H1 (cell line): ENCODE results near the gene CCDC83. TPM values are rescaled to one million over a fixed set of nuclear protein-coding genes. Genes with fewer than 3 reads are reported as not detected.

Experiments
- CTCF ChIA-PET: fragments of 300-600 bp; sonication (Branson Sonifier 250); formaldehyde crosslinking; loops from one replicate; lab custom pipeline; 2021; ENCODE audit not compliant: partially characterized antibody; lab: Charles Lee
- POLR2A ChIA-PET: fragments of 300-600 bp; sonication (Branson Sonifier 250); formaldehyde crosslinking; loops from one replicate; lab custom pipeline; 2021; ENCODE audit warnings: inconsistent platforms; ENCODE audit not compliant: partially characterized antibody; lab: Charles Lee
- DNase-seq, 2 experiments: peaks; one replicate each; pipeline versions ENCODE4 v3.0.0 to v3.0.0-alpha.2; 2010 to 2022; ENCODE audit warnings: low spot score in 2 of 2, low read depth in 1 of 2, mixed read lengths in 1 of 2
- FAIRE-seq: peaks from 2 replicates; lab custom pipeline; 2011; peaks lifted over from hg19 to GRCh38; lab: Jason Lieb, UNC
- H2AFZ ChIP-seq: 2 replicates; pipeline ENCODE4 v1.8.1; 2012; ENCODE audit warnings: low read length, inconsistent platforms
- H2AK5ac ChIP-seq: 2 replicates; pipeline ENCODE4 v1.6.1; 2013; ENCODE audit warnings: low read depth, low read length
- H2BK120ac ChIP-seq: replicated peaks from 2 replicates; pipeline ENCODE3; 2013; ENCODE audit warnings: low read depth, low read length, inconsistent platforms
- H2BK12ac ChIP-seq: 2 replicates; pipeline ENCODE4 v1.6.1; 2013; ENCODE audit warnings: low read depth, low read length
- H2BK15ac ChIP-seq: 2 replicates; pipeline ENCODE4 v1.6.1; 2013; ENCODE audit warnings: low read length
- H2BK20ac ChIP-seq: 2 replicates; pipeline ENCODE4 v1.6.1; 2013; ENCODE audit warnings: low read length
- H2BK5ac ChIP-seq: 2 replicates; pipeline ENCODE4 v1.6.1; 2013; ENCODE audit warnings: low read depth, low read length
- H3K14ac ChIP-seq: 2 replicates; pipeline ENCODE4 v1.6.1; 2013; ENCODE audit warnings: inconsistent platforms; ENCODE audit not compliant: insufficient read length
- H3K18ac ChIP-seq: 2 replicates; pipeline ENCODE4 v1.6.1; 2013; ENCODE audit warnings: low read length; ENCODE audit errors: extremely low read depth
- H3K23ac ChIP-seq: 2 replicates; pipeline ENCODE4 v1.6.1; 2013; ENCODE audit warnings: inconsistent platforms; ENCODE audit not compliant: insufficient read length
- H3K23me2 ChIP-seq: 2 replicates; pipeline ENCODE4 v1.6.1; 2013; ENCODE audit warnings: low read depth, low read length
- H3K27ac ChIP-seq: 2 replicates; pipeline ENCODE4 v1.6.1; 2011; ENCODE audit warnings: low read depth, low read length, inconsistent platforms
- H3K27me3 ChIP-seq, 4 experiments: replicated peaks in 1 of 4; 1 replicate in 1 of 4; 2 replicates in 3 of 4; pipeline versions ENCODE4 v1.6.1 to v1.8.1; 2011 to 2013; ENCODE audit warnings: low read length in 3 of 4, mild to moderate bottlenecking in 3 of 4, inconsistent platforms in 2 of 4, mixed read lengths in 2 of 4, moderate library complexity in 1 of 4; ENCODE audit not compliant: control insufficient read depth in 3 of 4, insufficient read depth in 3 of 4; ENCODE audit errors: extremely low read depth in 1 of 4
- H3K36me3 ChIP-seq, 4 experiments: 2 replicates each; pipeline versions ENCODE4 v1.6.1 to v1.8.1; 2011 to 2013; ENCODE audit warnings: mild to moderate bottlenecking in 4 of 4, low read length in 3 of 4, moderate library complexity in 2 of 4, control low read depth in 1 of 4, inconsistent platforms in 1 of 4; ENCODE audit not compliant: insufficient read depth in 4 of 4, control insufficient read depth in 2 of 4
- H3K4ac ChIP-seq: replicated peaks from 2 replicates; pipeline ENCODE3; 2013; ENCODE audit warnings: low read length, low read depth, mixed read lengths, inconsistent platforms; ENCODE audit not compliant: insufficient read length
- H3K4me1 ChIP-seq, 4 experiments: replicated peaks in 1 of 4; 1 replicate in 1 of 4; 2 replicates in 3 of 4; pipeline versions ENCODE4 v1.6.1 to v1.8.1; 2011 to 2013; ENCODE audit warnings: low read length in 3 of 4, inconsistent platforms in 2 of 4, mixed read lengths in 1 of 4; ENCODE audit not compliant: insufficient read depth in 4 of 4, control insufficient read depth in 3 of 4
- H3K4me2 ChIP-seq, 2 experiments: 2 replicates each; pipeline versions ENCODE4 v1.6.1 to v1.8.1; 2011 to 2013; ENCODE audit warnings: low read depth in 2 of 2, low read length in 2 of 2, control low read depth in 1 of 2, inconsistent platforms in 1 of 2, mild to moderate bottlenecking in 1 of 2; ENCODE audit not compliant: insufficient read depth in 1 of 2
- H3K4me3 ChIP-seq, 4 experiments: fragments of 200-600, 300-600 bp in 1 of 4; sonication (generic), shearing (Covaris generic), sonication (Bioruptor Twin) in 1 of 4; 2 replicates each; pipeline versions ENCODE4 v1.5.1 to v1.8.1; 2011 to 2016; ENCODE audit warnings: low read length in 4 of 4, low read depth in 3 of 4, control low read depth in 2 of 4, inconsistent platforms in 2 of 4, mild to moderate bottlenecking in 2 of 4, mixed read lengths in 1 of 4, moderate library complexity in 1 of 4; ENCODE audit not compliant: insufficient read depth in 2 of 4; ENCODE audit errors: extremely low read depth in 1 of 4
- H3K56ac ChIP-seq: replicated peaks from 2 replicates; pipeline ENCODE3; 2013; ENCODE audit warnings: low read depth, mild to moderate bottlenecking, mixed read lengths, low read length, inconsistent platforms; ENCODE audit not compliant: insufficient read length
- H3K79me1 ChIP-seq: 2 replicates; pipeline ENCODE4 v1.6.1; 2013; ENCODE audit warnings: low read depth, low read length, control low read depth
- H3K79me2 ChIP-seq, 2 experiments: 2 replicates each; pipeline versions ENCODE4 v1.6.1 to v1.8.1; 2012 to 2013; ENCODE audit warnings: low read length in 2 of 2, mild to moderate bottlenecking in 2 of 2, inconsistent platforms in 1 of 2; ENCODE audit not compliant: insufficient read depth in 2 of 2, control insufficient read depth in 1 of 2
- H3K9ac ChIP-seq, 4 experiments: replicated peaks in 1 of 4; 1 replicate in 1 of 4; 2 replicates in 3 of 4; pipeline versions ENCODE4 v1.6.1 to v1.8.1; 2011 to 2013; ENCODE audit warnings: low read depth in 3 of 4, low read length in 3 of 4, control low read depth in 2 of 4, mild to moderate bottlenecking in 2 of 4, moderate library complexity in 2 of 4, inconsistent platforms in 1 of 4; ENCODE audit errors: extremely low read depth in 1 of 4
- H3K9me3 ChIP-seq, 2 experiments: 2 replicates each; pipeline versions ENCODE4 v1.6.1 to v1.8.1; 2012 to 2013; ENCODE audit warnings: mild to moderate bottlenecking in 2 of 2, moderate library complexity in 2 of 2, control low read depth in 1 of 2, inconsistent platforms in 1 of 2, low read depth in 1 of 2, low read length in 1 of 2, mixed read lengths in 1 of 2; ENCODE audit not compliant: insufficient read depth in 2 of 2
- H4K20me1 ChIP-seq, 2 experiments: replicated peaks in 1 of 2; 2 replicates each; pipeline versions ENCODE3 to v1.8.1; 2011 to 2013; ENCODE audit warnings: inconsistent platforms in 2 of 2, low read length in 2 of 2, mild to moderate bottlenecking in 1 of 2; ENCODE audit not compliant: insufficient read depth in 2 of 2, control insufficient read depth in 1 of 2
- H4K5ac ChIP-seq: 2 replicates; pipeline ENCODE4 v1.6.1; 2013; ENCODE audit warnings: low read length, low read depth, mixed read lengths, inconsistent platforms; ENCODE audit not compliant: insufficient read length
- H4K8ac ChIP-seq: 2 replicates; pipeline ENCODE4 v1.8.0; 2013; ENCODE audit warnings: mild to moderate bottlenecking, moderate library complexity, low read length, inconsistent platforms; ENCODE audit not compliant: insufficient read depth; ENCODE audit errors: extremely low read depth
- H4K91ac ChIP-seq: replicated peaks from 2 replicates; pipeline ENCODE3; 2013; ENCODE audit warnings: low read length, mixed read lengths, inconsistent platforms; ENCODE audit not compliant: insufficient read length
- POLR2AphosphoS5 ChIP-seq: IDR thresholded peaks from 2 replicates; pipeline ENCODE4 v1.6.1; 2011; ENCODE audit warnings: low read depth, low read length
- SIRT6 ChIP-seq: IDR thresholded peaks from one replicate; pipeline ENCODE4 v1.7.1; 2012; ENCODE audit warnings: low read length, inconsistent platforms
- WGBS, 2 experiments: shearing (Covaris generic) in 1 of 2; methylation state at CpG; one replicate each; pipeline versions ENCODE4 v1.1.6 to v1.1.7; 2013 to 2015; ENCODE audit warnings: low lambda C conversion rate in 2 of 2, mixed read lengths in 2 of 2, inconsistent platforms in 1 of 2, low coverage in 1 of 2, missing lambda C conversion rate in 1 of 2; ENCODE audit not compliant: insufficient replicate concordance in 2 of 2, insufficient coverage in 1 of 2, insufficient read length in 1 of 2; ENCODE audit errors: extremely low coverage in 1 of 2, missing lambda C conversion rate in 1 of 2; 5-methylcytosine and 5-hydroxymethylcytosine counted together
- polyA plus RNA-seq, 7 experiments: library from polyadenylated mRNA; depleted of rRNA in 3 of 7; stranded (reverse) in 5 of 7; unstranded in 2 of 7; fragments of >200 nt in 5 of 7; fragments of 200-250 nt in 2 of 7; gene quantifications; 1 replicate in 5 of 7; 2 replicates in 1 of 7; 4 replicates in 1 of 7; pipeline versions ENCODE4 v1.2.1 to v1.2.3, GENCODE V29; 2011 to 2013; ENCODE audit warnings: missing spikeins in 2 of 7, mixed read lengths in 2 of 7
- total RNA-seq: library from RNA; stranded (reverse); fragmentation: NEBNext Ultra II Directional; extraction: Animal tissue kit (Norgen Biotek cat#: 25700); gene quantifications from 2 replicates; pipeline ENCODE4 v1.2.1, GENCODE V29; 2021

CCDC83 gene
- total and polyA plus RNA-seq, 2 of the 8 experiments (the other 6 are each of a cell fraction or from before 2014, with no cell fraction given) = not detected

GRCh38 chr11:85960678-85961077 lies 105.5 kb downstream of the CCDC83 start:
- no peaks in the 10 kb centered on the region; a peak in 1 of 4 replicates for H3K79me2 ChIP-seq
- CTCF ChIA-PET = no interaction called here
- no peak for TF ChIP-seq SIRT6
- TF ChIP-seq POLR2AphosphoS5 = no peak

More at GRCh38 chr11:85960678-85961077, 105.5 kb downstream of the CCDC83 start:
- Histone ChIP-seq H3K9me3 (no peaks in the 10 kb centered on the region), H3K4me1 (no peaks in the 10 kb centered on the region), H2BK20ac (no peak overlapping the region), H3K4me3 (no peak overlapping the region), H3K18ac (no peak overlapping the region), H3K4me2 (no peak overlapping the region), H4K20me1 (peaks cover 0 to 2% of the 10 kb centered on the region in 2 experiments), H3K9ac (no peak overlapping the region), H2AK5ac (no peak overlapping the region), H3K27me3 (no peaks in the 10 kb centered on the region), H3K14ac (no peak overlapping the region), H4K8ac (no peak overlapping the region), H3K4ac (no peak overlapping the region), H3K23ac (no peak overlapping the region), H2AFZ (no peak overlapping the region), H2BK120ac (no peak overlapping the region), H3K36me3 (peaks cover 0 to 10% (median 2%) of the 10 kb centered on the region in 4 experiments; a peak in 4 of 8 replicates), H2BK5ac (no peak overlapping the region), H3K27ac (no peak overlapping the region), H3K56ac (no peak overlapping the region), H3K23me2 (no peaks in the 10 kb centered on the region), H2BK12ac (no peak overlapping the region), H3K79me1 (no peaks in the 10 kb centered on the region), H2BK15ac (no peak overlapping the region), H4K5ac (no peak overlapping the region), H4K91ac (no peak overlapping the region)
- POLR2A ChIA-PET = no interaction called here
- no peak for FAIRE-seq
- DNase-seq = no peak
- WGBS, 2 experiments = 96% methylated on average over 3 of the region's 3 CpGs; no CpG with 5 or more reads in 1 of the 2 experiments
